Measurements from ENCODE around the gene DLX1.

GRCh38 chr2:172135446-172135845, 50.1 kb downstream of the DLX1 start:
- TF ChIP-seq RAD21 (IDR thresholded peaks at IDR 0.05): no peak
- TF ChIP-seq CTCF (IDR thresholded peaks at IDR 0.05; ENCODE audit: low read depth, low read length, missing input control): no peak
